ENCODE data around the gene FBXO27. TPM values are rescaled to one million over a fixed set of nuclear protein-coding genes. Genes with fewer than 3 reads are reported as not detected.
A peak's percentile ranks its signal among the peaks of the same experiment; 100 is the strongest.

Gene FBXO27
- total RNA-seq, 1 donor: 4.7 TPM

GRCh38 chr19:39045506-39045905, 13.2 kb upstream of the FBXO27 start:
- Histone ChIP-seq H3K36me3 (ENCODE audit: insufficient read depth, low read length) (no peaks in the 10 kb centered on the region), H3K9me3 (ENCODE audit: low read depth, low read length) (no peaks in the 10 kb centered on the region), H3K4me3 (ENCODE audit: insufficient read depth, low read length) (no peak overlapping the region), H4K20me1 (ENCODE audit: insufficient read depth, low read length) (no peaks in the 10 kb centered on the region), H2AFZ (ENCODE audit: low read length) (no peak overlapping the region), H3K27ac (ENCODE audit: low read depth, low read length) (no peak overlapping the region), H3K79me2 (ENCODE audit: insufficient read depth, low read length) (no peaks in the 10 kb centered on the region), H3K4me2 (ENCODE audit: insufficient read depth, low read length) (no peak overlapping the region), H3K4me1 (ENCODE audit: insufficient read depth, low read length) (no peaks in the 10 kb centered on the region), H3K27me3 (ENCODE audit: insufficient read depth, low read length) (no peaks in the 10 kb centered on the region)
- no peak for DNase-seq (ENCODE audit: insufficient read length, low spot score, missing footprints)
- TF ChIP-seq CTCF (IDR thresholded peaks at IDR 0.05; ENCODE audit: extremely low read depth, low read depth, low read length): no peak

GRCh38 chr19:39038098-39038497, 5.7 kb upstream of the FBXO27 start:
- no peaks in the 10 kb centered on the region for H3K36me3 ChIP-seq (ENCODE audit: insufficient read depth, low read length)
- H3K4me3 ChIP-seq (ENCODE audit: insufficient read depth, low read length): no peak overlapping the region
- DNase-seq (ENCODE audit: insufficient read length, low spot score, missing footprints): peak; percentile 84
- no peak overlapping the region for H2AFZ ChIP-seq (ENCODE audit: low read length)
- no peaks in the 10 kb centered on the region for H4K20me1 ChIP-seq (ENCODE audit: insufficient read depth, low read length)
- no peaks in the 10 kb centered on the region for H3K79me2 ChIP-seq (ENCODE audit: insufficient read depth, low read length)
- H3K27ac ChIP-seq (ENCODE audit: low read depth, low read length): no peak overlapping the region
- H3K4me1 ChIP-seq (ENCODE audit: insufficient read depth, low read length): peaks cover 3% of the 10 kb centered on the region
- H3K4me2 ChIP-seq (ENCODE audit: insufficient read depth, low read length): peak overlapping the region; percentile 32
- H3K27me3 ChIP-seq (ENCODE audit: insufficient read depth, low read length): no peaks in the 10 kb centered on the region
- no peaks in the 10 kb centered on the region for H3K9me3 ChIP-seq (ENCODE audit: low read depth, low read length)
- peak; percentile 33 for TF ChIP-seq CTCF (IDR thresholded peaks at IDR 0.05; ENCODE audit: extremely low read depth, low read depth, low read length)

GRCh38 chr19:39037194-39037593, 4.8 kb upstream of the FBXO27 start:
- no peaks in the 10 kb centered on the region for H3K36me3 ChIP-seq (ENCODE audit: insufficient read depth, low read length)
- no peak overlapping the region for H3K27ac ChIP-seq (ENCODE audit: low read depth, low read length)
- no peaks in the 10 kb centered on the region for H4K20me1 ChIP-seq (ENCODE audit: insufficient read depth, low read length)
- no peaks in the 10 kb centered on the region for H3K79me2 ChIP-seq (ENCODE audit: insufficient read depth, low read length)
- H3K9me3 ChIP-seq (ENCODE audit: low read depth, low read length): no peaks in the 10 kb centered on the region
- no peaks in the 10 kb centered on the region for H3K27me3 ChIP-seq (ENCODE audit: insufficient read depth, low read length)
- H3K4me3 ChIP-seq (ENCODE audit: insufficient read depth, low read length): no peak overlapping the region
- DNase-seq (ENCODE audit: insufficient read length, low spot score, missing footprints): peak; percentile 19
- H2AFZ ChIP-seq (ENCODE audit: low read length): no peak overlapping the region
- peaks cover 8% of the 10 kb centered on the region for H3K4me1 ChIP-seq (ENCODE audit: insufficient read depth, low read length)
- H3K4me2 ChIP-seq (ENCODE audit: insufficient read depth, low read length): no peak overlapping the region
- TF ChIP-seq CTCF (IDR thresholded peaks at IDR 0.05; ENCODE audit: extremely low read depth, low read depth, low read length): no peak

GRCh38 chr19:39036581-39036980, 4.2 kb upstream of the FBXO27 start:
- Histone ChIP-seq H3K4me3 (ENCODE audit: insufficient read depth, low read length) (no peak overlapping the region), H3K27ac (ENCODE audit: low read depth, low read length) (no peak overlapping the region), H3K9me3 (ENCODE audit: low read depth, low read length) (no peaks in the 10 kb centered on the region), H3K27me3 (ENCODE audit: insufficient read depth, low read length) (no peaks in the 10 kb centered on the region), H2AFZ (ENCODE audit: low read length) (no peak overlapping the region), H3K4me2 (ENCODE audit: insufficient read depth, low read length) (no peak overlapping the region), H3K36me3 (ENCODE audit: insufficient read depth, low read length) (no peaks in the 10 kb centered on the region), H4K20me1 (ENCODE audit: insufficient read depth, low read length) (no peaks in the 10 kb centered on the region), H3K79me2 (ENCODE audit: insufficient read depth, low read length) (no peaks in the 10 kb centered on the region), H3K4me1 (ENCODE audit: insufficient read depth, low read length) (peaks cover 8% of the 10 kb centered on the region)
- no peak for TF ChIP-seq CTCF (IDR thresholded peaks at IDR 0.05; ENCODE audit: extremely low read depth, low read depth, low read length)
- DNase-seq (ENCODE audit: insufficient read length, low spot score, missing footprints): no peak
